HEK293 (cell line): ENCODE measurements around the gene PAXX.

Experiments used
- FEZF1 ChIP-seq: fragments of 450-650 bp; formaldehyde crosslinking; IDR thresholded peaks from 2 replicates; pipeline ENCODE4 v1.5.1; 2016; ENCODE audit warnings: missing biosample characterization, missing genetic modification characterization
- GLIS1 ChIP-seq: fragments of 450-650 bp; formaldehyde crosslinking; IDR thresholded peaks from 2 replicates; pipeline ENCODE4 v1.5.1; 2016; ENCODE audit warnings: missing biosample characterization, missing genetic modification characterization
- HIC1 ChIP-seq: fragments of 450-650 bp; formaldehyde crosslinking; IDR thresholded peaks from 2 replicates; pipeline ENCODE4 v1.5.1; 2016; ENCODE audit warnings: missing biosample characterization, missing genetic modification characterization
- HOXA7 ChIP-seq: sonication (generic); formaldehyde crosslinking; IDR thresholded peaks from 2 replicates; pipeline ENCODE4 v1.8.1; 2022; ENCODE audit warnings: missing genetic modification reagents, borderline replicate concordance
- KLF16 ChIP-seq: fragments of 450-650 bp; formaldehyde crosslinking; IDR thresholded peaks from 2 replicates; pipeline ENCODE4 v1.5.1; 2017; ENCODE audit warnings: missing biosample characterization, missing genetic modification characterization
- KLF9 ChIP-seq: fragments of 450-650 bp; formaldehyde crosslinking; IDR thresholded peaks from 2 replicates; pipeline ENCODE4 v1.5.1; 2016; ENCODE audit warnings: missing biosample characterization, missing genetic modification characterization, low read depth
- OSR2 ChIP-seq: fragments of 450-650 bp; formaldehyde crosslinking; IDR thresholded peaks from 2 replicates; pipeline ENCODE4 v1.5.1; 2016; ENCODE audit warnings: missing biosample characterization, missing genetic modification characterization
- SCRT1 ChIP-seq: fragments of 450-650 bp; formaldehyde crosslinking; IDR thresholded peaks from 2 replicates; pipeline ENCODE4 v1.5.1; 2016; ENCODE audit warnings: missing biosample characterization, missing genetic modification characterization, borderline replicate concordance
- ZFP37 ChIP-seq: fragments of 450-650 bp; formaldehyde crosslinking; IDR thresholded peaks from 2 replicates; pipeline ENCODE4 v1.5.1; 2016; ENCODE audit warnings: missing biosample characterization, missing genetic modification characterization
- ZFP69B ChIP-seq: fragments of 450-650 bp; formaldehyde crosslinking; IDR thresholded peaks from 2 replicates; pipeline ENCODE4 v1.5.1; 2016; ENCODE audit warnings: missing biosample characterization, missing genetic modification characterization
- ZNF114 ChIP-seq: fragments of 450-650 bp; formaldehyde crosslinking; IDR thresholded peaks from 2 replicates; pipeline ENCODE4 v1.5.0; 2017; ENCODE audit warnings: missing biosample characterization, missing genetic modification characterization
- ZNF121 ChIP-seq: fragments of 450-650 bp; formaldehyde crosslinking; IDR thresholded peaks from 2 replicates; pipeline ENCODE4 v1.5.1; 2016; ENCODE audit warnings: missing biosample characterization, missing genetic modification characterization
- ZNF133 ChIP-seq: fragments of 450-650 bp; formaldehyde crosslinking; IDR thresholded peaks from 2 replicates; pipeline ENCODE4 v1.5.1; 2016; ENCODE audit warnings: missing biosample characterization, missing genetic modification characterization
- ZNF2 ChIP-seq: fragments of 450-650 bp; formaldehyde crosslinking; IDR thresholded peaks from 2 replicates; pipeline ENCODE4 v1.5.1; 2016; ENCODE audit warnings: missing biosample characterization, missing genetic modification characterization
- ZNF223 ChIP-seq: fragments of 450-650 bp; formaldehyde crosslinking; IDR thresholded peaks from 2 replicates; pipeline ENCODE4 v1.5.1; 2016; ENCODE audit warnings: missing biosample characterization, missing genetic modification characterization
- ZNF391 ChIP-seq: fragments of 450-650 bp; formaldehyde crosslinking; IDR thresholded peaks from 2 replicates; pipeline ENCODE4 v1.5.1; 2016; ENCODE audit warnings: low read depth, missing biosample characterization, missing genetic modification characterization, borderline replicate concordance
- ZNF518A ChIP-seq: fragments of 450-650 bp; formaldehyde crosslinking; conservative IDR thresholded peaks from 2 replicates; pipeline ENCODE4 v1.5.1; 2016; ENCODE audit warnings: low read depth, missing biosample characterization, missing genetic modification characterization
- ZNF585B ChIP-seq: fragments of 450-650 bp; formaldehyde crosslinking; IDR thresholded peaks from 2 replicates; pipeline ENCODE4 v1.5.1; 2016; ENCODE audit warnings: missing biosample characterization, missing genetic modification characterization
- ZNF626 ChIP-seq: fragments of 450-650 bp; sonication (Bioruptor Pico); formaldehyde crosslinking; IDR thresholded peaks from 2 replicates; pipeline ENCODE4 v1.5.1; 2018; ENCODE audit warnings: missing biosample characterization, missing genetic modification characterization, inconsistent platforms
- ZNF660 ChIP-seq: fragments of 450-650 bp; IDR thresholded peaks from 2 replicates; pipeline ENCODE4 v1.5.1; 2018; ENCODE audit warnings: missing biosample characterization, mild to moderate bottlenecking, missing genetic modification characterization
- ZNF776 ChIP-seq: fragments of 450-650 bp; formaldehyde crosslinking; IDR thresholded peaks from 2 replicates; pipeline ENCODE4 v1.5.0; 2017; ENCODE audit warnings: missing biosample characterization, missing genetic modification characterization, borderline replicate concordance
- ZNF792 ChIP-seq: fragments of 450-650 bp; formaldehyde crosslinking; IDR thresholded peaks from 2 replicates; pipeline ENCODE4 v1.5.1; 2016; ENCODE audit warnings: missing biosample characterization, missing genetic modification characterization
- TF ChIP-seq, protein P1 (sequence below): fragments of 450-650 bp; formaldehyde crosslinking; IDR thresholded peaks from 2 replicates; pipeline ENCODE4 v1.5.1; 2017; ENCODE audit warnings: missing biosample characterization, missing genetic modification characterization
- TF ChIP-seq, protein P2 (sequence below): fragments of 450-650 bp; formaldehyde crosslinking; IDR thresholded peaks from 2 replicates; pipeline ENCODE4 v1.5.1; 2017; ENCODE audit warnings: missing biosample characterization, missing genetic modification characterization
- TF ChIP-seq, protein P3 (sequence below): fragments of 450-650 bp; formaldehyde crosslinking; IDR thresholded peaks from 2 replicates; pipeline ENCODE4 v1.5.1; 2016; ENCODE audit warnings: missing biosample characterization, missing genetic modification characterization

Gene PAXX

DNA sequence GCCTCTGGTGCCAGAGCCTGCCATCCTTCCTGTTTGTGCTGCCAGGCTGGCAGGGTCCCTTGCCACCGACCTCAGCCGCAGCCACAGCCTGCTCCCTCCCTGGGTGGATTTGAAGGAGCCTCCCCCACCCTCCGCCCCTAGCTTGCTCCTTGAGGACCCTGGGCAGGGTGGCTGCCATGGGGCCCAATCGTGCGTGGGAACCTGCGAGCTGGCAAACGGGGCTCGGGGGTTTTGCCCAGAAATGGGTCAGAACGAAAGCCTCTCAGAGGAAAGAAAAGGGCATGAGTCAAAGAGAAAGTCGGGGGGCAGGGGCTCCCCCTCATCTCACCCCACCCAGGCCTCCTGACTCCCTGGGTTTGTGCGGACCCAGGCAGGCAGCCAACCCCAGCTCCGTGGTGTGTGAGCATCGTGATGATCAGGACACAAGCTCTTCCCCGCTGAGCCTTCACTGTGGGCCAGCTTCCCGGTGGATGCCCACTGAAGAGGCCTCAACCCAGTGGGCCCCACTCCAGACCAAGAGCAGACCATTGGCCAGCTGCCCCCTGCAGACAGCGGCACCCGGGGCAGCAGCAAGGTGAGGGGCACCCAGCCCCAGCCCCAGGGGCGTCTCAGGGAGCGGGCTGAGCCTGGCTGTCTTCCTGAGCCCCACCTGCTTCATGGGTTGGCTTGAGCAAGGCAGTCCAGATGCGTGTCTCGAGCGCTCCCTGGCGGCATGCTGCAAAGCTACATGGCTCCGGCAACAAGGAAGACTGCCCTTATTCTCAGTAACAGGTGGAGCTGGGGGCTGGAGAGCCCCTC, 42.7 kb downstream of the PAXX start (continued):
- TF ChIP-seq ZNF626 (tag by site-specific recombination), result no peak
- TF ChIP-seq SCRT1 (tag by site-specific recombination), result no peak; the same call in 1 of the 2 replicates
- TF ChIP-seq ZNF792 (tag by site-specific recombination), result no peak
- no peak for TF ChIP-seq HOXA7
- TF ChIP-seq ZNF585B (tag by site-specific recombination), result no peak
- peak; percentile 26; the same call in 1 of the 2 replicates for TF ChIP-seq ZNF391
- no peak for TF ChIP-seq ZFP37 (tag by site-specific recombination)
- TF ChIP-seq ZNF660, result no peak
- TF ChIP-seq OSR2 (tag by site-specific recombination), result no peak
- no peak for TF ChIP-seq ZNF2
- TF ChIP-seq ZNF223, result no peak
- TF ChIP-seq HIC1 (tag by site-specific recombination), result peak; percentile 94
- peak; percentile 91 for TF ChIP-seq ZFP69B (tag by site-specific recombination)
- TF ChIP-seq ZNF133 (tag by site-specific recombination), result no peak
- no peak for TF ChIP-seq ZNF518A (tag by site-specific recombination)
- no peak for TF ChIP-seq KLF16 (tag by site-specific recombination)
- TF ChIP-seq ZNF121 (tag by site-specific recombination), result no peak
- TF ChIP-seq, protein P1, sequence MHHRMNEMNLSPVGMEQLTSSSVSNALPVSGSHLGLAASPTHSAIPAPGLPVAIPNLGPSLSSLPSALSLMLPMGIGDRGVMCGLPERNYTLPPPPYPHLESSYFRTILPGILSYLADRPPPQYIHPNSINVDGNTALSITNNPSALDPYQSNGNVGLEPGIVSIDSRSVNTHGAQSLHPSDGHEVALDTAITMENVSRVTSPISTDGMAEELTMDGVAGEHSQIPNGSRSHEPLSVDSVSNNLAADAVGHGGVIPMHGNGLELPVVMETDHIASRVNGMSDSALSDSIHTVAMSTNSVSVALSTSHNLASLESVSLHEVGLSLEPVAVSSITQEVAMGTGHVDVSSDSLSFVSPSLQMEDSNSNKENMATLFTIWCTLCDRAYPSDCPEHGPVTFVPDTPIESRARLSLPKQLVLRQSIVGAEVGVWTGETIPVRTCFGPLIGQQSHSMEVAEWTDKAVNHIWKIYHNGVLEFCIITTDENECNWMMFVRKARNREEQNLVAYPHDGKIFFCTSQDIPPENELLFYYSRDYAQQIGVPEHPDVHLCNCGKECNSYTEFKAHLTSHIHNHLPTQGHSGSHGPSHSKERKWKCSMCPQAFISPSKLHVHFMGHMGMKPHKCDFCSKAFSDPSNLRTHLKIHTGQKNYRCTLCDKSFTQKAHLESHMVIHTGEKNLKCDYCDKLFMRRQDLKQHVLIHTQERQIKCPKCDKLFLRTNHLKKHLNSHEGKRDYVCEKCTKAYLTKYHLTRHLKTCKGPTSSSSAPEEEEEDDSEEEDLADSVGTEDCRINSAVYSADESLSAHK (tag by site-specific recombination), result no peak
- TF ChIP-seq ZNF776 (tag by site-specific recombination), result no peak
- TF ChIP-seq ZNF114 (tag by site-specific recombination), result no peak
- TF ChIP-seq, protein P2, sequence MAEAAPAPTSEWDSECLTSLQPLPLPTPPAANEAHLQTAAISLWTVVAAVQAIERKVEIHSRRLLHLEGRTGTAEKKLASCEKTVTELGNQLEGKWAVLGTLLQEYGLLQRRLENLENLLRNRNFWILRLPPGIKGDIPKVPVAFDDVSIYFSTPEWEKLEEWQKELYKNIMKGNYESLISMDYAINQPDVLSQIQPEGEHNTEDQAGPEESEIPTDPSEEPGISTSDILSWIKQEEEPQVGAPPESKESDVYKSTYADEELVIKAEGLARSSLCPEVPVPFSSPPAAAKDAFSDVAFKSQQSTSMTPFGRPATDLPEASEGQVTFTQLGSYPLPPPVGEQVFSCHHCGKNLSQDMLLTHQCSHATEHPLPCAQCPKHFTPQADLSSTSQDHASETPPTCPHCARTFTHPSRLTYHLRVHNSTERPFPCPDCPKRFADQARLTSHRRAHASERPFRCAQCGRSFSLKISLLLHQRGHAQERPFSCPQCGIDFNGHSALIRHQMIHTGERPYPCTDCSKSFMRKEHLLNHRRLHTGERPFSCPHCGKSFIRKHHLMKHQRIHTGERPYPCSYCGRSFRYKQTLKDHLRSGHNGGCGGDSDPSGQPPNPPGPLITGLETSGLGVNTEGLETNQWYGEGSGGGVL, result no peak
- TF ChIP-seq, protein P3, sequence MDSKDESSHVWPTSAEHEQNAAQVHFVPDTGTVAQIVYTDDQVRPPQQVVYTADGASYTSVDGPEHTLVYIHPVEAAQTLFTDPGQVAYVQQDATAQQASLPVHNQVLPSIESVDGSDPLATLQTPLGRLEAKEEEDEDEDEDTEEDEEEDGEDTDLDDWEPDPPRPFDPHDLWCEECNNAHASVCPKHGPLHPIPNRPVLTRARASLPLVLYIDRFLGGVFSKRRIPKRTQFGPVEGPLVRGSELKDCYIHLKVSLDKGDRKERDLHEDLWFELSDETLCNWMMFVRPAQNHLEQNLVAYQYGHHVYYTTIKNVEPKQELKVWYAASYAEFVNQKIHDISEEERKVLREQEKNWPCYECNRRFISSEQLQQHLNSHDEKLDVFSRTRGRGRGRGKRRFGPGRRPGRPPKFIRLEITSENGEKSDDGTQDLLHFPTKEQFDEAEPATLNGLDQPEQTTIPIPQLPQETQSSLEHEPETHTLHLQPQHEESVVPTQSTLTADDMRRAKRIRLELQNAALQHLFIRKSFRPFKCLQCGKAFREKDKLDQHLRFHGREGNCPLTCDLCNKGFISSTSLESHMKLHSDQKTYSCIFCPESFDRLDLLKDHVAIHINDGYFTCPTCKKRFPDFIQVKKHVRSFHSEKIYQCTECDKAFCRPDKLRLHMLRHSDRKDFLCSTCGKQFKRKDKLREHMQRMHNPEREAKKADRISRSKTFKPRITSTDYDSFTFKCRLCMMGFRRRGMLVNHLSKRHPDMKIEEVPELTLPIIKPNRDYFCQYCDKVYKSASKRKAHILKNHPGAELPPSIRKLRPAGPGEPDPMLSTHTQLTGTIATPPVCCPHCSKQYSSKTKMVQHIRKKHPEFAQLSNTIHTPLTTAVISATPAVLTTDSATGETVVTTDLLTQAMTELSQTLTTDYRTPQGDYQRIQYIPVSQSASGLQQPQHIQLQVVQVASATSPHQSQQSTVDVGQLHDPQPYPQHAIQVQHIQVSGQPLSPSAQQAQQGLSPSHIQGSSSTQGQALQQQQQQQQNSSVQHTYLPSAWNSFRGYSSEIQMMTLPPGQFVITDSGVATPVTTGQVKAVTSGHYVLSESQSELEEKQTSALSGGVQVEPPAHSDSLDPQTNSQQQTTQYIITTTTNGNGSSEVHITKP, result no peak
- no peak for TF ChIP-seq KLF9 (tag by site-specific recombination)
- TF ChIP-seq GLIS1 (tag by site-specific recombination), result peak; percentile 68
- TF ChIP-seq FEZF1 (tag by site-specific recombination), result no peak
